HCT116 (cell line): ENCODE results near the gene SUSD3. TPM values are rescaled to one million over a fixed set of nuclear protein-coding genes. Genes with fewer than 3 reads are reported as not detected.

Experiments used
- ATAC-seq: fragments of 200-7000 bp; cut with Tn5 transposase; 2 replicates; pipeline ENCODE4 v1.9.1; 2020; ENCODE audit warnings: mild to moderate bottlenecking, moderate library complexity
- BruUV-seq: library from RNA; stranded (reverse); fragments of 400-500 nt; replicated peaks from 2 replicates; lab custom pipeline; 2021; lab: Mats Ljungman, UMichigan
- CTCF ChIA-PET: fragments of 300-600 bp; sonication (Branson Sonifier 250); formaldehyde crosslinking; loops from one replicate; lab custom pipeline; 2021; ENCODE audit warnings: antibody characterized with exemption; lab: Charles Lee
- POLR2A ChIA-PET: fragments of 300-600, 350-600 bp; sonication (Branson Sonifier 250); formaldehyde crosslinking; loops from one replicate; lab custom pipeline; 2021; ENCODE audit warnings: antibody characterized with exemption; lab: Charles Lee
- RAD21 ChIA-PET, 2 experiments: fragments of 300-600 bp; sonication (Branson Sonifier 250); formaldehyde crosslinking; loops; one replicate each; lab custom pipeline; 2023; ENCODE audit warnings: low total read pairs in 2 of 2; ENCODE audit not compliant: uncharacterized antibody in 2 of 2, unreplicated experiment in 2 of 2, low non-redundant PET in 1 of 2; lab: Charles Lee
- DNase-seq: peaks from one replicate; pipeline ENCODE4 v3.0.0-alpha.2; 2010; ENCODE audit warnings: low read depth, low spot score
- H2AFZ ChIP-seq: fragments of 200-600 bp; shearing (Covaris generic), sonication (generic); 2 replicates; pipeline ENCODE4 v1.6.1; 2017; ENCODE audit warnings: low read depth, mixed run types, mixed read lengths, antibody characterized with exemption, low read length; ENCODE audit not compliant: poor library complexity, severe bottlenecking
- H3K27ac ChIP-seq: 2 replicates; pipeline ENCODE4 v1.5.1; 2012; ENCODE audit warnings: low read depth, low read length
- H3K27me3 ChIP-seq: fragments of 200-600 bp; sonication (generic); 2 replicates; pipeline ENCODE4 v1.6.1; 2016; ENCODE audit warnings: mixed run types, low read length, mixed read lengths; ENCODE audit not compliant: insufficient read depth
- H3K36me3 ChIP-seq, 2 experiments: fragments of 200-500 bp in 1 of 2; fragments of 200-600 bp in 1 of 2; sonication (Bioruptor generic) in 1 of 2; sonication (generic) in 1 of 2; 2 replicates each; pipeline versions ENCODE4 v1.5.1 to v1.6.1; 2014 to 2016; ENCODE audit warnings: low read length in 2 of 2, inconsistent platforms in 1 of 2, mixed read lengths in 1 of 2, mixed run types in 1 of 2; ENCODE audit not compliant: insufficient read depth in 2 of 2, control insufficient read depth in 1 of 2
- H3K4me1 ChIP-seq, 2 experiments: fragments of 200-600 bp in 1 of 2; sonication (generic) in 1 of 2; 2 replicates each; pipeline versions ENCODE4 v1.5.1 to v1.6.1; 2012 to 2017; ENCODE audit warnings: low read length in 2 of 2, inconsistent platforms in 1 of 2, mild to moderate bottlenecking in 1 of 2, mixed read lengths in 1 of 2, mixed run types in 1 of 2, moderate library complexity in 1 of 2; ENCODE audit not compliant: insufficient read depth in 2 of 2, control insufficient read depth in 1 of 2
- H3K4me2 ChIP-seq: fragments of 200-600 bp; sonication (generic); 2 replicates; pipeline ENCODE4 v1.6.1; 2017; ENCODE audit warnings: mixed run types, low read length, mixed read lengths
- H3K4me3 ChIP-seq, 2 experiments: fragments of 200-600 bp in 1 of 2; sonication (generic) in 1 of 2; replicated peaks in 1 of 2; 2 replicates each; pipeline ENCODE4 v1.5.1; 2011 to 2016; ENCODE audit warnings: low read length in 2 of 2, control low read depth in 1 of 2, low read depth in 1 of 2, mild to moderate bottlenecking in 1 of 2, mixed read lengths in 1 of 2, mixed run types in 1 of 2
- H3K79me2 ChIP-seq: fragments of 200-600 bp; sonication (generic); 2 replicates; pipeline ENCODE4 v1.6.1; 2017; ENCODE audit warnings: mild to moderate bottlenecking, mixed run types, low read length, moderate library complexity, mixed read lengths; ENCODE audit not compliant: insufficient read depth
- H3K9ac ChIP-seq: fragments of 200-600 bp; sonication (generic); 2 replicates; pipeline ENCODE4 v1.6.1; 2016; ENCODE audit warnings: low read length, mixed read lengths
- H3K9me2 ChIP-seq: fragments of 200-600 bp; sonication (generic), shearing (Covaris generic); 2 replicates; pipeline ENCODE4 v1.6.1; 2017; ENCODE audit warnings: mixed run types, mild to moderate bottlenecking, moderate library complexity; ENCODE audit not compliant: insufficient read depth
- H3K9me3 ChIP-seq, 2 experiments: fragments of 200-500 bp in 1 of 2; fragments of 200-600 bp in 1 of 2; sonication (Bioruptor generic) in 1 of 2; sonication (generic) in 1 of 2; 2 replicates each; pipeline ENCODE4 v1.6.1; 2014 to 2017; ENCODE audit warnings: low read length in 2 of 2, mixed read lengths in 2 of 2, inconsistent platforms in 1 of 2, low read depth in 1 of 2, mild to moderate bottlenecking in 1 of 2, mixed run types in 1 of 2, moderate library complexity in 1 of 2; ENCODE audit not compliant: control insufficient read depth in 1 of 2, insufficient read depth in 1 of 2
- H4K20me1 ChIP-seq: fragments of 200-600 bp; sonication (generic), shearing (Covaris generic); 2 replicates; pipeline ENCODE4 v1.6.1; 2017; ENCODE audit warnings: mixed run types, mild to moderate bottlenecking, moderate library complexity; ENCODE audit not compliant: insufficient read depth
- ATF3 ChIP-seq: IDR thresholded peaks from 2 replicates; pipeline ENCODE4 v1.6.1; 2012
- CBX3 ChIP-seq: IDR thresholded peaks from 2 replicates; pipeline ENCODE4 v1.6.1; 2012; ENCODE audit warnings: low read depth
- CEBPB ChIP-seq: IDR thresholded peaks from 2 replicates; pipeline ENCODE4 v1.6.1; 2012; ENCODE audit warnings: low read depth
- EGR1 ChIP-seq: IDR thresholded peaks from 2 replicates; pipeline ENCODE4 v1.6.1; 2012; ENCODE audit warnings: low read depth
- EZH2 ChIP-seq: fragments of 200-600 bp; sonication (generic); IDR thresholded peaks from 2 replicates; pipeline ENCODE4 v1.6.1; 2017; ENCODE audit warnings: antibody characterized with exemption, mixed run types
- FOSL1 ChIP-seq: IDR thresholded peaks from 2 replicates; pipeline ENCODE4 v1.6.1; 2012; ENCODE audit warnings: low read depth
- POLR2A ChIP-seq: IDR thresholded peaks from 2 replicates; pipeline ENCODE4 v1.7.0; 2011; ENCODE audit warnings: borderline replicate concordance; ENCODE audit not compliant: insufficient read depth, insufficient read length; ENCODE audit errors: extremely low read depth
- REST ChIP-seq: IDR thresholded peaks from 2 replicates; pipeline ENCODE4 v1.6.1; 2012; ENCODE audit warnings: low read depth
- SP1 ChIP-seq: IDR thresholded peaks from 2 replicates; pipeline ENCODE4 v1.6.1; 2012; ENCODE audit warnings: low read depth
- YY1 ChIP-seq: IDR thresholded peaks from 2 replicates; pipeline ENCODE4 v1.6.1; 2011; ENCODE audit warnings: low read length, low read depth, moderate library complexity, mild to moderate bottlenecking; ENCODE audit not compliant: insufficient replicate concordance; ENCODE audit errors: extremely low read depth
- intact Hi-C: fragments of 100-400 bp; cut with micrococcal nuclease; formaldehyde crosslinking; loops from 2 replicates; pipeline ENCODE4 v1.10.0; 2022
- total RNA-seq: library from RNA; stranded (reverse); gene quantifications from one replicate; pipeline ENCODE4 v1.2.1, GENCODE V29; 2021; ENCODE audit not compliant: unreplicated experiment

The SUSD3 gene
- total RNA-seq, 1 experiment from 2014 or later = 11.3 TPM

DNA sequence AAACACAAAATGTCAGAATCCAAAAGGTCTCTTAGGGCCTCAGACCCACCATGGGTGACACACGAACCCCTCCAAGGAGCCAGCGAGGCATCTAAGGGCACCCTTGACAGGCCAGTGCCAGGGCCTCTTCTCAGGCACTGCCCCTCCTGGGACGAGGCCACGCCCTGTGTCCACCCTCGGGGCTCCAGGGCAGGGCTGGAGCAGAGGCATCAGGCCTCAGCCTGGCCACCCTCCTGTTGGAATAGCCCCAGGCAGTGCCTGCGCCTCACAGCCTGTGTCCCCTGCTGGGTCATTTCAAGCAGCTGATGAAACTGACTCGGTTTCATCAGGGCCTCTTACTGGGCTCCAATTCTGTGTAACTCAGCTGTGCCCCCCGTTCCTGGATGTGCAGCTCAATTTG is 32.8 kb upstream of the SUSD3 start:
- CTCF ChIA-PET = no interaction called here
- Histone ChIP-seq H3K27me3 (no peaks in the 10 kb centered on the region), H3K4me2 (no peak overlapping the region), H3K79me2 (no peaks in the 10 kb centered on the region), H3K9me3 (no peaks in the 10 kb centered on the region), H3K4me1 (no peaks in the 10 kb centered on the region), H2AFZ (no peak overlapping the region), H3K27ac (no peak overlapping the region), H4K20me1 (no peaks in the 10 kb centered on the region), H3K9me2 (no peaks in the 10 kb centered on the region), H3K36me3 (no peaks in the 10 kb centered on the region), H3K4me3 (no peak overlapping the region), H3K9ac (no peak overlapping the region)
- DNase-seq (no peak), ATAC-seq (no peak)
- POLR2A ChIA-PET = interaction anchor here (1.2 kb wide), 1 partner anchor 10 kb away, joined by 3 read pairs; no protein-coding TSS in a partner anchor
- TF ChIP-seq REST (no peak), POLR2A (no peak), CEBPB (no peak), SP1 (no peak), EZH2 (no peak), EGR1 (no peak), YY1 (no peak), ATF3 (no peak), FOSL1 (no peak), CBX3 (no peak)
- RAD21 ChIA-PET = no interaction called here
- intact Hi-C loops = no loop called here
- BruUV-seq = no TSS peak
